RWPE1 (cell line): ENCODE measurements around the gene AMPD2.

ENCODE experiments used
- CTCF ChIA-PET: fragments of 350-600 bp; sonication (Branson Sonifier 250); formaldehyde crosslinking; extraction: SDS; loops from one replicate; lab custom pipeline; 2021; lab: Yijun Ruan, JAX
- POLR2A ChIA-PET: fragments of 400-600 bp; formaldehyde crosslinking; extraction: SDS; loops from one replicate; lab custom pipeline; 2020; ENCODE audit warnings: antibody characterized with exemption; ENCODE audit not compliant: low non-redundant PET; lab: Yijun Ruan, JAX
- DNase-seq: peaks from one replicate; pipeline ENCODE4 v3.0.0; 2012; ENCODE audit warnings: low spot score
- H3K27ac ChIP-seq: fragments of 450-650 bp; 2 replicates; pipeline ENCODE4 v1.5.1; 2017
- TF ChIP-seq, protein P1 (sequence below): fragments of 450-650 bp; conservative IDR thresholded peaks from 2 replicates; pipeline ENCODE4 v1.5.1; 2017; ENCODE audit warnings: low read depth, mild to moderate bottlenecking

Gene AMPD2

DNA sequence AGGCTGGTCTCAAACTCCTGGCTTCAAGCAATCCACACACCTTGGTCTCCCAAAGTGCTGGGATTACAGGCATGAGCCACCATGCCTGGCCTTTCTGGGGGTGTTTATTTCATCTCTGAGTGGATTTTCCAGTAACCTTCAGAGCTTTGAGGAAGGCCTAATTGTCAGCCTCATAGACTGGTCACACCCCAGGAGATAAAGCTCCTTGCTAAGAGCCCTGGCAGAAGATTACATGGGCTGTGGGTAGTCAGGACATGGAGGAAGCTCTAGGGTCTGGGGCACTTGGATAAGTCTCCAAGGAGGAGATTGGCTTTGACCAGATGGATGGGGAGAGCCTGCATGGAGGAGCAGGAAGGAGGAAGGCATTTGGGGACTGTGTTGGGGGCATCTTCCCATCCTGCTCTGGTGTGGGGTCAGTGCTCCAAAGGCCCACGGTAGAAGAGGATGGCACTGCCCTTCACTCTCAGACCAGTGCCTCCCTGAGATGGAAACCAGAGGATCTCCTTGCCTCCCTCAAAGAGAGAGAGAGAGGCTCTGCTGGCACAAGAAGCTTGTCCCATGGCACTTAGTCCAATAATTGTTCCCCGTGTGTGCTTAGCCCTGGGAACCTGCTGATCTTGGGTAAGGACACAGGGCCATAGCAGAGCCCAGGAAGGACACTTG is 21.6 kb downstream of the AMPD2 start:
- ChIA-PET POLR2A (no interaction called here), CTCF (interaction anchor here (0.6 to 6.6 kb wide), 16 partner anchors 10 to 1780 kb away, joined by 3 to 97 read pairs (median 4); partner anchors contain the start of genes AHCYL1 and GNAI3)
- DNase-seq = no peak
- TF ChIP-seq, protein P1, sequence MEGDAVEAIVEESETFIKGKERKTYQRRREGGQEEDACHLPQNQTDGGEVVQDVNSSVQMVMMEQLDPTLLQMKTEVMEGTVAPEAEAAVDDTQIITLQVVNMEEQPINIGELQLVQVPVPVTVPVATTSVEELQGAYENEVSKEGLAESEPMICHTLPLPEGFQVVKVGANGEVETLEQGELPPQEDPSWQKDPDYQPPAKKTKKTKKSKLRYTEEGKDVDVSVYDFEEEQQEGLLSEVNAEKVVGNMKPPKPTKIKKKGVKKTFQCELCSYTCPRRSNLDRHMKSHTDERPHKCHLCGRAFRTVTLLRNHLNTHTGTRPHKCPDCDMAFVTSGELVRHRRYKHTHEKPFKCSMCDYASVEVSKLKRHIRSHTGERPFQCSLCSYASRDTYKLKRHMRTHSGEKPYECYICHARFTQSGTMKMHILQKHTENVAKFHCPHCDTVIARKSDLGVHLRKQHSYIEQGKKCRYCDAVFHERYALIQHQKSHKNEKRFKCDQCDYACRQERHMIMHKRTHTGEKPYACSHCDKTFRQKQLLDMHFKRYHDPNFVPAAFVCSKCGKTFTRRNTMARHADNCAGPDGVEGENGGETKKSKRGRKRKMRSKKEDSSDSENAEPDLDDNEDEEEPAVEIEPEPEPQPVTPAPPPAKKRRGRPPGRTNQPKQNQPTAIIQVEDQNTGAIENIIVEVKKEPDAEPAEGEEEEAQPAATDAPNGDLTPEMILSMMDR = no peak
- H3K27ac ChIP-seq = no peak overlapping the region

DNA sequence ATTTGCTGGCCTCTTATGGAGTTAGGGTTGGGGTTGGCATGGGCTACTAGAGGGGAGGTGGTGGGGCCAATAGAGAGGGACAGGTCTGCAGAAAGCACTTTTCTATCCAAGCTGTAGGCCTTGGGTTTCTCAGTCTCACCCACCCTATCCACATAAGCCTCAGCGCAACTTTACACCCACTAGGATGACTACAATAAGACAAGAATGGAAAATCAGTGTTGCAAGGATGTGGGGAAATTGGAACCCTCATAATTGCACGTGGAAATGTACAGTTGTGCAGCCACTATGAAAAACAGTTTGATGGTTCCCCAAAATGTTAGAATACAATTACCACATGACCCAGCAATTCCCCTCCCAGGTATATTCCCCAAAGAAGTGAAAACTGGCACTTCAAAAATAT is 22.2 kb downstream of the AMPD2 start:
- no peak for DNase-seq
- POLR2A ChIA-PET = no interaction called here
- H3K27ac ChIP-seq = no peak overlapping the region
- CTCF ChIA-PET = interaction anchor here (0.9 to 6.6 kb wide), 4 partner anchors 9 to 342 kb away, joined by 6 to 97 read pairs (median 30); partner anchors contain the start of gene AHCYL1
- TF ChIP-seq, protein P1 = no peak

DNA sequence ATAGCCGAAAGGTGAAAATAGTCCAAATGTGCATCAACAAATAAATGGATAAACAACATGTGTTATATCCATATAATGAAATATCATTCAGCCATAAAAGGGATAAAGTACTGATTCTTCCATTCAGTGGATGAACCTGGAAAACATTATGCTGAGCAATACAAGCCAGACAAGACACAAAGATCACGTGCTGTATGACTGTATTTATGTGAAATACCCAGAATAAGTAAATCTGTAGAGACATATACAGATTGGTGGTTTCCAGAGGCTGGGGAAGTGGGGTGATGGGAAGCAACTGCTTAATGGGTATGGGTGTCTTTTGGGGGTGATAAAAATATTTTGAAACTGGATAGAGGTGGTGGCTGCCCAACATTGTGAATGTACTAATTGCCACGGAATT is 23.0 kb downstream of the AMPD2 start:
- POLR2A ChIA-PET = no interaction called here
- CTCF ChIA-PET = interaction anchor here (0.6 to 0.7 kb wide), 3 partner anchors 10 to 114 kb away, joined by 3 read pairs; no protein-coding TSS in a partner anchor
- no peak for DNase-seq
- H3K27ac ChIP-seq = no peak overlapping the region
- TF ChIP-seq, protein P1 = no peak

DNA sequence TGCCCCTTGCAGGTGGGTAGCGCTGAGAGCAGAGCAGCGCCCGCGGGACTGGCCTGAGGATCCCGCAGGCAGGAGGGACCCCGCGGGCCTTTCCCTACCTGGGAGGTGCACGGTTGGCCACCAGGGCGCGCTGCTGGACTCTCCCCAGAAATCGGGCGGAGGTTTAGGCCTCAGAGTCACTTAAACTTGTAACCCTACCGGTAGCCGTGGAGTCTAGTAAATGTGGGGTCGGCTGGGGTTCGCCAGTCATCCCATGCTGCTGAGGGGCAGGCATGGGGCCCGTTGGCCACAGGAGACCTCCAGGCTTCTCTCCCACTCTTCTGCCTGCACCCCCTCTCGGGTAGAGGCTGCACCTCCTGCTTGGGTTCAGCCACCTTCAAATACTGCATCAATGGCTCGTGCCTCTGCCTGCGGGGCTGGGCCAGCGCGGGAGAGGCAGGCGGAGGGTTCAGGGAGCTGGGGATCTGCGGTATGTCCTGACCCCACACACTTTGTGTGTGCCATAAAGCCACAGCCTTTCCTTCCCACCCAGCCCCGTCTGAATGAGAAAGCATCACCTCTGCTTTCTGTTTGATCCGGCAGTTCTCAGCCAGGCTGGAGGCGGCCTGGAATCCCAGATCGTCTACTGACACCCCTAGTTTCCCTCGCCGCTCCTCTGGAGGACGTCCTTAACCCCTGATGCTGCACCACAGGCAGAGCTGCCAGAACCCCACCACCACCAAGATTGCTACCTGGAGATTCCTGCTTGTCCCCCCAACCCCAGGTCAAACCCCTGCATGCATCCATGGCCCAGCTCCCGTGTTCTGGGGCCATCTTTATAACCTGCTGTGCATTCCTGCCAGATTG is 24.0 kb downstream of the AMPD2 start:
- TF ChIP-seq, protein P1 = peak; percentile 89
- H3K27ac ChIP-seq = no peak overlapping the region
- DNase-seq = peak; percentile 73
- ChIA-PET CTCF (interaction anchor here (0.6 to 0.9 kb wide), 4 partner anchors 50 to 337 kb away, joined by 3 to 4 read pairs (median 3); no protein-coding TSS in a partner anchor), POLR2A (no interaction called here)

DNA sequence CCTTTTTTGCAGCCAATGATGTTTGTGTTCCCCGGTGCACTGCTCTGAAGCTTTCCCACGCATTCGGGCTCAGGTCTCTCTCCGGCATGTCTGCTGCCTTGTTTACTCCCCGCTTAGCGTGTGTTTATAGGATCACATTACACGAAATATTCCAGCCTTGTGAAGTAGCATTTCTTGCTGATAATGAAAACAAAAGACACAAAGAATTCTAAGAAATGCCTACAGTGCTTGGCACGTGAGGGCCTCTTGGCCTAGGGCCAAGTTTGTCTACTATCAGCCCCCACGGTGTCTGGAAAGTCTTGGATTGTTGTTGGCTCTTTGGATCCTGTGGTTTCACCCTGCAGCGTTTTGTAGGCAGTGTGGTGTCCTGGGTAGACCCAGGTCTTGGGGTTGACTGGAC is 25.0 kb downstream of the AMPD2 start:
- DNase-seq = no peak
- no peak overlapping the region for H3K27ac ChIP-seq
- POLR2A ChIA-PET = no interaction called here
- CTCF ChIA-PET = interaction anchor here (0.7 kb wide), 1 partner anchor 120 kb away, joined by 3 read pairs; no protein-coding TSS in a partner anchor
- TF ChIP-seq, protein P1 = no peak

DNA sequence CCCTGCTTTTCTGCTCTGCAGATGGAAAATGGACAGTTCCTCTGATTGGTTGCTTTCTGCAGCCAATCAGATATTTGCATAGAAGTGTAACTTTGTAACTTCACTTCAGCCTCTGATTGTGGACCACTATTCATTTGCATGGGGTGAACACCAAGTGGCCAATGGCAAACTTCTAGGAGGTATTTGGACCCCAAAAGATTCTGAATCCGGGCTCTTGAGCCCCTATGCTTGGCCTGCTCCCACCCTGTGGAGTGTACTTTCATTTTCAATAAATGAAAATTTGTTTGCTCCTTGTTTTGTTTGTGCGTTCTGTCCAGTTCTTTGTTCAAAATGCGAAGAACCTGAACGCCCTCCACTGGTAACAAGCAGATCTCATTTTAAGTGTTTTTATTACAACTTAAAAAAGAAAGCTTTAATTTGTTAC is 29.9 kb downstream of the AMPD2 start:
- ChIA-PET POLR2A (no interaction called here), CTCF (interaction anchor here (0.6 to 5.1 kb wide), 10 partner anchors 9 to 335 kb away, joined by 3 to 37 read pairs (median 4); partner anchors contain the start of genes AHCYL1 and GNAI3)
- DNase-seq = no peak
- TF ChIP-seq, protein P1 = peak; percentile 57
- no peak overlapping the region for H3K27ac ChIP-seq
